Gastroesophageal sphincter (tissue), 4 donors: Measurements from ENCODE around the gene KRT15. TPM values are rescaled to one million over a fixed set of nuclear protein-coding genes. Genes with fewer than 3 reads are reported as not detected.

Experiments
- ATAC-seq: fragments of 150-250 bp; one replicate; pipeline ENCODE4 v1.9.1; 2016; ENCODE audit warnings: mild to moderate bottlenecking, moderate library complexity
- H3K27ac ChIP-seq, 4 donors: fragments of 200-600 bp; sonication (generic) in 3 of 4; 1 replicate in 3 of 4; 2 replicates in 1 of 4; pipeline ENCODE4 v1.5.1; 2016 to 2019
- H3K27me3 ChIP-seq: fragments of 200-600 bp; sonication (generic); one replicate; pipeline ENCODE4 v1.5.1; 2019
- H3K36me3 ChIP-seq, 2 donors: fragments of 200-600 bp; sonication (generic); one replicate each; pipeline ENCODE4 v1.5.1; 2019; ENCODE audit warnings: control low read depth in 1 of 2
- H3K4me1 ChIP-seq, 3 donors: fragments of 200-600 bp; sonication (generic); 1 replicate in 2 of 3; 2 replicates in 1 of 3; pipeline ENCODE4 v1.5.1; 2016 to 2019; ENCODE audit warnings: control low read depth in 2 of 3
- H3K4me3 ChIP-seq, 2 donors: fragments of 200-600 bp; sonication (generic); one replicate each; pipeline ENCODE4 v1.5.1; 2019; ENCODE audit warnings: mild to moderate bottlenecking in 1 of 2, moderate library complexity in 1 of 2
- H3K9me3 ChIP-seq, 3 donors: fragments of 200-600 bp; sonication (generic); one replicate each; pipeline ENCODE4 v1.5.1; 2017 to 2019; ENCODE audit warnings: control low read depth in 2 of 3
- CTCF ChIP-seq, 4 experiments: fragments of 200-600 bp in 2 of 4; fragments of 450-650 bp in 2 of 4; sonication (generic) in 1 of 4; IDR thresholded peaks; one replicate each; pipeline ENCODE4 v1.5.1; 2017 to 2019; ENCODE audit warnings: antibody characterized with exemption in 4 of 4, mild to moderate bottlenecking in 2 of 4, moderate library complexity in 2 of 4
- EP300 ChIP-seq: sonication (generic); formaldehyde crosslinking; IDR thresholded peaks from one replicate; pipeline ENCODE4 v1.6.1; 2017; ENCODE audit warnings: antibody characterized with exemption, mild to moderate bottlenecking
- POLR2A ChIP-seq, 2 donors: fragments of 450-650 bp; IDR thresholded peaks; one replicate each; pipeline ENCODE4 v1.6.1; 2017; ENCODE audit warnings: antibody characterized with exemption in 2 of 2, mild to moderate bottlenecking in 2 of 2, moderate library complexity in 1 of 2
- POLR2AphosphoS5 ChIP-seq: sonication (generic); formaldehyde crosslinking; IDR thresholded peaks from one replicate; pipeline ENCODE4 v1.6.1; 2017; ENCODE audit warnings: antibody characterized with exemption
- WGBS, 2 donors: methylation state at CpG; one replicate each; pipeline ENCODE4 v1.1.5; 2018; ENCODE audit warnings: low coverage in 1 of 2; 5-methylcytosine and 5-hydroxymethylcytosine counted together
- total RNA-seq, 4 donors: library from RNA; depleted of rRNA; stranded (reverse); fragments of >200 nt; gene quantifications; one replicate each; pipeline ENCODE4 v1.1.0, GENCODE V29; 2016

KRT15 gene
- total RNA-seq, 4 donors from 2014 or later, result 1.2 to 129 (median 4.2) TPM

- no peak for ATAC-seq
- H3K27me3 ChIP-seq, result no peaks in the 10 kb centered on the region
- H3K27ac ChIP-seq, result no peak overlapping the region
- WGBS, 2 donors, result 75 to 82% methylated on average over 7 of the region's 10 CpGs
- H3K4me1 ChIP-seq, result no peaks in the 10 kb centered on the region
- TF ChIP-seq CTCF (IDR thresholded peaks at IDR 0.05), result no peak
- TF ChIP-seq POLR2A (IDR thresholded peaks at IDR 0.05), result no peak
- no peak for TF ChIP-seq POLR2AphosphoS5
- no peak for TF ChIP-seq EP300
- H3K9me3 ChIP-seq, result no peaks in the 10 kb centered on the region
- H3K36me3 ChIP-seq, result no peaks in the 10 kb centered on the region
- no peak overlapping the region for H3K4me3 ChIP-seq
These were observed 7.0 kb downstream of the KRT15 start for GRCh38 chr17:41511716-41512115.

- no peak overlapping the region for H3K4me3 ChIP-seq
- H3K27ac ChIP-seq, result no peak overlapping the region
- no peaks in the 10 kb centered on the region for H3K4me1 ChIP-seq
- WGBS, 2 donors, result no CpG with 5 or more reads among the region's 4 CpGs
- no peaks in the 10 kb centered on the region for H3K27me3 ChIP-seq
- H3K36me3 ChIP-seq, result no peaks in the 10 kb centered on the region
- TF ChIP-seq POLR2A (IDR thresholded peaks at IDR 0.05) (no peak), POLR2AphosphoS5 (no peak), EP300 (no peak), CTCF (IDR thresholded peaks at IDR 0.05) (no peak)
- H3K9me3 ChIP-seq, result no peaks in the 10 kb centered on the region
- no peak for ATAC-seq
These were observed 7.6 kb downstream of the KRT15 start for GRCh38 chr17:41511116-41511515.

GRCh38 chr17:41510251-41511065 lies 8.2 kb downstream of the KRT15 start:
- H3K4me1 ChIP-seq, result no peaks in the 10 kb centered on the region
- no peak for ATAC-seq
- no peaks in the 10 kb centered on the region for H3K36me3 ChIP-seq
- no peak overlapping the region for H3K4me3 ChIP-seq
- no peaks in the 10 kb centered on the region for H3K27me3 ChIP-seq
- H3K9me3 ChIP-seq, result no peaks in the 10 kb centered on the region
- WGBS, 2 donors, result 69 to 94% methylated on average over 3 to 5 of the region's 7 CpGs
- TF ChIP-seq CTCF (IDR thresholded peaks at IDR 0.05), result no peak
- TF ChIP-seq POLR2AphosphoS5, result no peak
- no peak for TF ChIP-seq EP300
- no peak for TF ChIP-seq POLR2A (IDR thresholded peaks at IDR 0.05)
- no peak overlapping the region for H3K27ac ChIP-seq

GRCh38 chr17:41507315-41507880 lies 11.3 kb downstream of the KRT15 start:
- H3K4me3 ChIP-seq, result no peak overlapping the region
- TF ChIP-seq POLR2A (IDR thresholded peaks at IDR 0.05), result no peak
- no peak for TF ChIP-seq POLR2AphosphoS5
- no peak for TF ChIP-seq EP300
- TF ChIP-seq CTCF (IDR thresholded peaks at IDR 0.05), result no peak
- H3K27me3 ChIP-seq, result no peaks in the 10 kb centered on the region
- WGBS, 2 donors, result no CpG with 5 or more reads among the region's 10 CpGs
- H3K4me1 ChIP-seq, result peaks cover 0 to 8% (median 0%) of the 10 kb centered on the region in 3 donors
- no peaks in the 10 kb centered on the region for H3K36me3 ChIP-seq
- ATAC-seq, result no peak
- no peak overlapping the region for H3K27ac ChIP-seq
- H3K9me3 ChIP-seq, result no peaks in the 10 kb centered on the region
